HEK293T (cell line): Measurements from ENCODE around the gene NOX3.

Experiments used
- ARNT ChIP-seq: fragments of 450-650 bp; IDR thresholded peaks from 2 replicates; pipeline ENCODE4 v1.6.1; 2017; ENCODE audit warnings: mild to moderate bottlenecking
- TARDBP ChIP-seq: fragments of 450-650 bp; IDR thresholded peaks from 2 replicates; pipeline ENCODE4 v1.6.1; 2016
- TF ChIP-seq, protein P1 (sequence below): fragments of 450-650 bp; IDR thresholded peaks from 2 replicates; pipeline ENCODE4 v1.6.1; 2016

GRCh38 chr6:155414049-155414448, 41.6 kb downstream of the NOX3 start:
- TF ChIP-seq TARDBP: no peak
- no peak for TF ChIP-seq ARNT
- TF ChIP-seq, protein P1, sequence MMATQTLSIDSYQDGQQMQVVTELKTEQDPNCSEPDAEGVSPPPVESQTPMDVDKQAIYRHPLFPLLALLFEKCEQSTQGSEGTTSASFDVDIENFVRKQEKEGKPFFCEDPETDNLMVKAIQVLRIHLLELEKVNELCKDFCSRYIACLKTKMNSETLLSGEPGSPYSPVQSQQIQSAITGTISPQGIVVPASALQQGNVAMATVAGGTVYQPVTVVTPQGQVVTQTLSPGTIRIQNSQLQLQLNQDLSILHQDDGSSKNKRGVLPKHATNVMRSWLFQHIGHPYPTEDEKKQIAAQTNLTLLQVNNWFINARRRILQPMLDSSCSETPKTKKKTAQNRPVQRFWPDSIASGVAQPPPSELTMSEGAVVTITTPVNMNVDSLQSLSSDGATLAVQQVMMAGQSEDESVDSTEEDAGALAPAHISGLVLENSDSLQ: no peak
